Measurements from ENCODE around the gene ATP1A2. TPM values are rescaled to one million over a fixed set of nuclear protein-coding genes. Genes with fewer than 3 reads are reported as not detected.

Gene ATP1A2
- total RNA-seq, 1 donor, result 0.72 TPM

DNA sequence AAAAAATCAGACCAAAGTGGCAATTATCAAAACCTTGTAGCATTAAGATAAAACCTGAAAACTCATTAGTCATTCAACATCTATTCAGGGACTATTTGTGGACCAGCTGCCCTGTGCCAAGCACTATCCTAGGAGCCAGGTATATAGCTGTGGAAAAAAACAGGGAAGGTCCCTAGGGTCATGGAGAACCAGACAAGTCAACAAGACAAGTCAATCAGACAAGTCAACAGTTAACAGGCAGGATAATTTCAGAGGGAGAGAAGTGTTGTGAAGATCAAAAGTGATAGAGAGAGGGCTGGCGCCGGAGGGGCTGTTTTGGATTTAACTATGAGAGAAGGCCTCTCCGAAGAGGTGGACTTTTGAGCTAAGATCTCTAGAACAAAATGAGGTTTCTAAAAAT, 32.6 kb downstream of the ATP1A2 start:
- TF ChIP-seq, protein P1, sequence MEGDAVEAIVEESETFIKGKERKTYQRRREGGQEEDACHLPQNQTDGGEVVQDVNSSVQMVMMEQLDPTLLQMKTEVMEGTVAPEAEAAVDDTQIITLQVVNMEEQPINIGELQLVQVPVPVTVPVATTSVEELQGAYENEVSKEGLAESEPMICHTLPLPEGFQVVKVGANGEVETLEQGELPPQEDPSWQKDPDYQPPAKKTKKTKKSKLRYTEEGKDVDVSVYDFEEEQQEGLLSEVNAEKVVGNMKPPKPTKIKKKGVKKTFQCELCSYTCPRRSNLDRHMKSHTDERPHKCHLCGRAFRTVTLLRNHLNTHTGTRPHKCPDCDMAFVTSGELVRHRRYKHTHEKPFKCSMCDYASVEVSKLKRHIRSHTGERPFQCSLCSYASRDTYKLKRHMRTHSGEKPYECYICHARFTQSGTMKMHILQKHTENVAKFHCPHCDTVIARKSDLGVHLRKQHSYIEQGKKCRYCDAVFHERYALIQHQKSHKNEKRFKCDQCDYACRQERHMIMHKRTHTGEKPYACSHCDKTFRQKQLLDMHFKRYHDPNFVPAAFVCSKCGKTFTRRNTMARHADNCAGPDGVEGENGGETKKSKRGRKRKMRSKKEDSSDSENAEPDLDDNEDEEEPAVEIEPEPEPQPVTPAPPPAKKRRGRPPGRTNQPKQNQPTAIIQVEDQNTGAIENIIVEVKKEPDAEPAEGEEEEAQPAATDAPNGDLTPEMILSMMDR (IDR thresholded peaks at IDR 0.05; ENCODE audit: extremely low read depth, low read depth, low read length), result no peak
- Histone ChIP-seq H3K4me1 (ENCODE audit: insufficient read depth, low read length) (peaks cover 14% of the 10 kb centered on the region), H2AFZ (ENCODE audit: low read length) (no peak overlapping the region), H3K9me3 (ENCODE audit: low read depth, low read length) (no peaks in the 10 kb centered on the region), H3K27ac (ENCODE audit: low read depth, low read length) (no peak overlapping the region), H3K4me2 (ENCODE audit: insufficient read depth, low read length) (no peak overlapping the region), H3K4me3 (ENCODE audit: insufficient read depth, low read length) (no peak overlapping the region), H4K20me1 (ENCODE audit: insufficient read depth, low read length) (no peaks in the 10 kb centered on the region), H3K79me2 (ENCODE audit: insufficient read depth, low read length) (no peaks in the 10 kb centered on the region), H3K27me3 (ENCODE audit: insufficient read depth, low read length) (no peaks in the 10 kb centered on the region), H3K36me3 (ENCODE audit: insufficient read depth, low read length) (no peaks in the 10 kb centered on the region)
- no peak for DNase-seq (ENCODE audit: insufficient read length, low spot score, missing footprints)

DNA sequence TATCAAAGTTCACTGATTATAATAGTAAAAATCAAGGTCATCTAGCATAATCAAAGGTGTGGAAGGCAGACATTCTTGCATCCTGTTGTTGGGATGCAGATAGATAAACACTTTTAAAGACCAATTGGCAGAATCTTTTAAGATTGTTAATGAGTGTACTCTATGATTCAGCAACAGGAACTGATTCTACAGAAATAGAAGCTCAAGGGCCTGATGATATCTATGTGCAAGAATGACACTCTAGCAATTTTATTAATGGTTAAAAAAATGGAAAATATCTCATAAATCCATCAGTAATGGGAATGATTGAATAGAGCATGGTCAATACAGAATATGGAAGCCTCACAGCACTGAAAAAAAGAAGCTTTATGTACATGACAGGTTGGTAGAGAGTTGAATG, 33.7 kb downstream of the ATP1A2 start:
- Histone ChIP-seq H4K20me1 (ENCODE audit: insufficient read depth, low read length) (no peaks in the 10 kb centered on the region), H3K27me3 (ENCODE audit: insufficient read depth, low read length) (no peaks in the 10 kb centered on the region), H3K4me1 (ENCODE audit: insufficient read depth, low read length) (peaks cover 14% of the 10 kb centered on the region), H3K4me2 (ENCODE audit: insufficient read depth, low read length) (peak overlapping the region; percentile 70), H3K79me2 (ENCODE audit: insufficient read depth, low read length) (no peaks in the 10 kb centered on the region), H3K9me3 (ENCODE audit: low read depth, low read length) (no peaks in the 10 kb centered on the region), H3K4me3 (ENCODE audit: insufficient read depth, low read length) (no peak overlapping the region), H3K27ac (ENCODE audit: low read depth, low read length) (peak overlapping the region; percentile 70), H3K36me3 (ENCODE audit: insufficient read depth, low read length) (no peaks in the 10 kb centered on the region), H2AFZ (ENCODE audit: low read length) (peak overlapping the region; percentile 64)
- TF ChIP-seq, protein P1 (IDR thresholded peaks at IDR 0.05; ENCODE audit: extremely low read depth, low read depth, low read length), result no peak
- no peak for DNase-seq (ENCODE audit: insufficient read length, low spot score, missing footprints)

DNA sequence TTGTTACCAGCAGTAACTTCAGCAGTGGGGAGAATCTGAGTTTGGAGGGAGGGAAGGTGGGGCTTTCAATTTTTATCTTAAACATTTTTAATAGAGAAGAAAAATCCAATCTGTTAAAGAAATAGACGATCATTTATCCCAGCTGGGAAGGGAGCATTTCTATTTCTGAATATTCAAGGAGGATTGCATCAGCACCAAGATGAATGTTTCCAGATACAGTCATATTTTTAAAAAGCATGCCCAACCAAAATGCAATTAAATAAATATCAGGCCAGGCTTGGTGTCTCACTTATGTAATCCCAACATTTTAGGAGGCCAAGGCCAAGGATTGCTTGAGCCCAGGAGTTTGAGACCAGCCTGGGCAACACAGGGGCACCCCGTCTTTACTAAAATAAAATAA, 34.2 kb downstream of the ATP1A2 start:
- Histone ChIP-seq H3K79me2 (ENCODE audit: insufficient read depth, low read length) (no peaks in the 10 kb centered on the region), H2AFZ (ENCODE audit: low read length) (peak overlapping the region; percentile 64), H3K9me3 (ENCODE audit: low read depth, low read length) (no peaks in the 10 kb centered on the region), H3K36me3 (ENCODE audit: insufficient read depth, low read length) (no peaks in the 10 kb centered on the region), H3K27me3 (ENCODE audit: insufficient read depth, low read length) (no peaks in the 10 kb centered on the region), H3K4me1 (ENCODE audit: insufficient read depth, low read length) (peaks cover 14% of the 10 kb centered on the region), H4K20me1 (ENCODE audit: insufficient read depth, low read length) (no peaks in the 10 kb centered on the region), H3K27ac (ENCODE audit: low read depth, low read length) (peak overlapping the region; percentile 70), H3K4me3 (ENCODE audit: insufficient read depth, low read length) (no peak overlapping the region), H3K4me2 (ENCODE audit: insufficient read depth, low read length) (peak overlapping the region; percentile 70)
- DNase-seq (ENCODE audit: insufficient read length, low spot score, missing footprints), result no peak
- TF ChIP-seq, protein P1 (IDR thresholded peaks at IDR 0.05; ENCODE audit: extremely low read depth, low read depth, low read length), result no peak

DNA sequence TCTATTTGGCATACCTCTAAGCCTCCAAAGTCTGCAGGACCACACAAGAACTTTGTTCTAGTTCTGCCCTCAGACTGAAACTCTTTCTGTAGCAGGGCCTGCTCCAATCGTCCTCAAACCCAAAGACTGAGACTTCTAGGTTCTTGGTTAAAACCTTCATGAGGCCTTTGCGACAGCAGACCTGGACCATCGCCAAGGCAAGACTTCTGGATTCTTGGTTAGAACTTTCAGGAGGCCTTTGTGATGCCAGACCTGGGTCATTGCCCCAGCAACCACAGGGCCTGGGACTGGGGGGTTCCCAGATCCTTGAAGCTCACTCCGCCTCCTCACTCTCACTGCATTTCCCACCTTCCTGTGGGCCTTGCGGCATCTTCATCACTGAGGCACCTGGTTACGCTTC, 35.7 kb downstream of the ATP1A2 start, which contains the start of gene ATP1A4:
TSS of gene ATP1A4 (plus strand) at position 301 of the 400 bp plus-strand sequence. CDS start 438 bp downstream, outside the sequence.
- no peak for DNase-seq (ENCODE audit: insufficient read length, low spot score, missing footprints)
- Histone ChIP-seq H3K27me3 (ENCODE audit: insufficient read depth, low read length) (peaks cover 2% of the 10 kb centered on the region), H3K79me2 (ENCODE audit: insufficient read depth, low read length) (no peaks in the 10 kb centered on the region), H3K4me3 (ENCODE audit: insufficient read depth, low read length) (no peak within 1 kb of the TSS), H3K4me1 (ENCODE audit: insufficient read depth, low read length) (peaks cover 14% of the 10 kb centered on the region), H2AFZ (ENCODE audit: low read length) (no peak within 1 kb of the TSS), H4K20me1 (ENCODE audit: insufficient read depth, low read length) (no peaks in the 10 kb centered on the region), H3K9me3 (ENCODE audit: low read depth, low read length) (no peaks in the 10 kb centered on the region), H3K4me2 (ENCODE audit: insufficient read depth, low read length) (no peak within 1 kb of the TSS), H3K27ac (ENCODE audit: low read depth, low read length) (no peak within 1 kb of the TSS), H3K36me3 (ENCODE audit: insufficient read depth, low read length) (no peaks in the 10 kb centered on the region)
- TF ChIP-seq, protein P1 (IDR thresholded peaks at IDR 0.05; ENCODE audit: extremely low read depth, low read depth, low read length), result no peak
